ENCODE data around the gene PCDHGA8. TPM values are rescaled to one million over a fixed set of nuclear protein-coding genes. Genes with fewer than 3 reads are reported as not detected.

The PCDHGA8 gene
- total and polyA plus RNA-seq, 2 donors = 0.18 to 0.19 TPM

DNA sequence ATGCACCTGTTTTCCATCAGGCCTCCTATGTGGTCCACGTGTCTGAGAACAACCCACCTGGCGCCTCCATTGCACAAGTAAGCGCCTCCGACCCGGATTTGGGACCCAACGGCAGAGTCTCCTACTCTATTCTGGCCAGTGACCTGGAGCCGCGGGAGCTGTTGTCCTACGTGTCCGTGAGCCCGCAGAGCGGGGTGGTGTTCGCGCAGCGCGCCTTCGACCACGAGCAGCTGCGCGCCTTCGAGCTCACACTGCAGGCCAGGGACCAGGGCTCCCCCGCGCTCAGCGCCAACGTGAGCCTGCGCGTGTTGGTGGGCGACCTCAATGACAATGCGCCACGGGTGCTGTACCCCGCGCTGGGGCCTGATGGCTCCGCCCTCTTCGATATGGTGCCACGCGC is 40.8 kb upstream of the PCDHGA8 start:
- H3K4me3 ChIP-seq (ENCODE audit: low read length in 2 of 2) = no peak overlapping the region
- no peaks in the 10 kb centered on the region for H3K36me3 ChIP-seq (ENCODE audit: control insufficient read depth in 2 of 2, insufficient read depth in 2 of 2, low read length in 1 of 2)
- H3K27ac ChIP-seq (ENCODE audit: low read depth in 1 of 2, low read length in 1 of 2) = no peak overlapping the region
- peaks cover 6 to 32% of the 10 kb centered on the region in 2 donors for H3K9me3 ChIP-seq (ENCODE audit: control insufficient read depth in 2 of 2, insufficient read depth in 1 of 2, low read length in 1 of 2)
- H3K27me3 ChIP-seq (ENCODE audit: control insufficient read depth in 2 of 2, insufficient read depth in 1 of 2, low read length in 1 of 2) = peaks cover 0 to 38% of the 10 kb centered on the region in 2 donors
- DNase-seq (ENCODE audit: low read depth in 6 of 9, low spot score in 9 of 9) = no peak
- 49% methylated on average over 32 of the region's 36 CpGs for WGBS
- no peaks in the 10 kb centered on the region for H3K4me1 ChIP-seq (ENCODE audit: control insufficient read depth in 2 of 2, insufficient read depth in 2 of 2, low read length in 2 of 2)

DNA sequence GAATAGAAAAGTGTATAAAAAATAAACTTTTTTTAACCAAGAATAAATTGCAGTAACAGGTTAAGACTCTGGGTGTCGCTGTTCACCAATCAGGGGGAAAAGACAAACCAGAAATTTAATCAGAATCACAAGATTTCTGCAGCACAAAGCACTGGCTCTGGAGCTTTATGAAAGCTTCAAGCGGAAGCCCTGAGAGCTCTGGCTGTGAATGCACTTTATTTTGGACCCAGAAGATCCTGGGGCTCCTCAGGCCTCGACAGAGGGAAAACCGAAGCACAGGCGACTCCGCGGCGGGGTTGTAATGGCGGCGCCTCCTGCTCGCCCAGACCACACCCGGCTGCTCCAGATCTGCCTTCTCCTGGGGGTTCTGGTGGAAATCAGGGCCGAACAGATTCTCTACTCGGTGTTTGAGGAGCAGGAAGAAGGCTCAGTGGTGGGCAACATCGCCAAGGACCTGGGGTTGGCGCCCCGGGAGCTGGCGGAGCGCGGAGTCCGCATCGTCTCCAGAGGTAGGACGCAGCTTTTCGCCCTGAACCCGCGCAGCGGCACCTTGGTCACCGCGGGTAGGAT is 37.4 kb upstream of the PCDHGA8 start, which contains the start of gene PCDHGA4:
PCDHGA4 (plus strand) TSS at position 122 of the 570 bp plus-strand sequence; CDS start at position 209, 87 bp downstream.
- 22% methylated on average over 29 of the region's 29 CpGs for WGBS
- DNase-seq (ENCODE audit: low read depth in 6 of 9, low spot score in 9 of 9) = peak in 1 of 9 donors; percentile 4
- Histone ChIP-seq H3K9me3 (ENCODE audit: control insufficient read depth in 2 of 2, insufficient read depth in 1 of 2, low read length in 1 of 2) (peaks cover 9 to 39% of the 10 kb centered on the region in 2 donors), H3K27ac (ENCODE audit: low read depth in 1 of 2, low read length in 1 of 2) (no peak within 1 kb of the TSS), H3K4me1 (ENCODE audit: control insufficient read depth in 2 of 2, insufficient read depth in 2 of 2, low read length in 2 of 2) (peaks cover 0 to 2% of the 10 kb centered on the region in 2 donors), H3K27me3 (ENCODE audit: control insufficient read depth in 2 of 2, insufficient read depth in 1 of 2, low read length in 1 of 2) (peaks cover under 1 to 47% of the 10 kb centered on the region in 2 donors), H3K4me3 (ENCODE audit: low read length in 2 of 2) (no peak within 1 kb of the TSS), H3K36me3 (ENCODE audit: control insufficient read depth in 2 of 2, insufficient read depth in 2 of 2, low read length in 1 of 2) (no peaks in the 10 kb centered on the region)

DNA sequence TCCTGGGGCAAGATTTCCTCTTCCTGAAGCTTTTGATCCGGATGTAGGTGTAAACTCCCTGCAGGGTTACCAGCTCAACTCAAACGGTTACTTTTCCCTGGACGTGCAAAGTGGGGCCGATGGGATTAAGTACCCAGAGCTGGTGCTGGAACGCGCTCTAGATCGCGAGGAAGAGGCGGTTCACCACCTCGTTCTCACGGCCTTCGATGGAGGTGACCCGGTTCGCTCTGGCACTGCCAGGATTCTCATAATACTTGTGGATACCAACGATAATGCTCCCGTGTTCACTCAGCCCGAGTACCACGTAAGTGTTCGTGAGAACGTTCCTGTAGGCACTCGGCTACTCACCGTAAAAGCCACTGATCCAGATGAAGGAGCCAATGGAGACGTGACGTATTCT is 36.8 kb upstream of the PCDHGA8 start:
- peaks cover 3 to 48% of the 10 kb centered on the region in 2 donors for H3K27me3 ChIP-seq (ENCODE audit: control insufficient read depth in 2 of 2, insufficient read depth in 1 of 2, low read length in 1 of 2)

DNA sequence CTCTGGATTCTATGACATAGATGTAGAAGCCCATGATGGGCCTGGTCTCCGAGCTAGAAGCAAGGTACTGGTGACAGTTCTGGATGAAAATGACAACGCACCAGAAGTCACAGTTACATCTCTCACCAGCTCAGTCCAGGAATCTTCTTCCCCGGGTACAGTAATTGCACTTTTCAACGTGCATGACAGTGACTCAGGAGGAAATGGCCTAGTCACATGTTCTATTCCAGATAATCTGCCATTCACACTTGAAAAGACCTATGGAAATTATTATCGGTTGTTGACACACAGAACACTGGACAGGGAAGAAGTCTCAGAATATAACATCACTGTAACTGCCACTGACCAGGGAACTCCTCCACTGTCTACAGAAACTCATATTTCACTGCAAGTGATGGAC is 36.3 kb upstream of the PCDHGA8 start:
- Histone ChIP-seq H3K27ac (ENCODE audit: low read depth in 1 of 2, low read length in 1 of 2) (no peak overlapping the region), H3K36me3 (ENCODE audit: control insufficient read depth in 2 of 2, insufficient read depth in 2 of 2, low read length in 1 of 2) (no peaks in the 10 kb centered on the region), H3K4me1 (ENCODE audit: control insufficient read depth in 2 of 2, insufficient read depth in 2 of 2, low read length in 2 of 2) (peaks cover 0 to 3% of the 10 kb centered on the region in 2 donors), H3K9me3 (ENCODE audit: control insufficient read depth in 2 of 2, insufficient read depth in 1 of 2, low read length in 1 of 2) (peaks cover 11 to 34% of the 10 kb centered on the region in 2 donors), H3K4me3 (ENCODE audit: low read length in 2 of 2) (no peak overlapping the region), H3K27me3 (ENCODE audit: control insufficient read depth in 2 of 2, insufficient read depth in 1 of 2, low read length in 1 of 2) (peaks cover 3 to 48% of the 10 kb centered on the region in 2 donors)
- 70% methylated on average over 5 of the region's 5 CpGs for WGBS
- DNase-seq (ENCODE audit: low read depth in 6 of 9, low spot score in 9 of 9) = no peak

More for the DNA sequence above, 36.8 kb upstream of the PCDHGA8 start:
- no peak for DNase-seq (ENCODE audit: low read depth in 6 of 9, low spot score in 9 of 9)
- 59% methylated on average over 24 of the region's 24 CpGs for WGBS
- H3K4me3 ChIP-seq (ENCODE audit: low read length in 2 of 2) = no peak overlapping the region
- peaks cover 11 to 37% of the 10 kb centered on the region in 2 donors for H3K9me3 ChIP-seq (ENCODE audit: control insufficient read depth in 2 of 2, insufficient read depth in 1 of 2, low read length in 1 of 2)
- H3K4me1 ChIP-seq (ENCODE audit: control insufficient read depth in 2 of 2, insufficient read depth in 2 of 2, low read length in 2 of 2) = peaks cover 0 to 3% of the 10 kb centered on the region in 2 donors
- H3K36me3 ChIP-seq (ENCODE audit: control insufficient read depth in 2 of 2, insufficient read depth in 2 of 2, low read length in 1 of 2) = no peaks in the 10 kb centered on the region
- no peak overlapping the region for H3K27ac ChIP-seq (ENCODE audit: low read depth in 1 of 2, low read length in 1 of 2)

DNA sequence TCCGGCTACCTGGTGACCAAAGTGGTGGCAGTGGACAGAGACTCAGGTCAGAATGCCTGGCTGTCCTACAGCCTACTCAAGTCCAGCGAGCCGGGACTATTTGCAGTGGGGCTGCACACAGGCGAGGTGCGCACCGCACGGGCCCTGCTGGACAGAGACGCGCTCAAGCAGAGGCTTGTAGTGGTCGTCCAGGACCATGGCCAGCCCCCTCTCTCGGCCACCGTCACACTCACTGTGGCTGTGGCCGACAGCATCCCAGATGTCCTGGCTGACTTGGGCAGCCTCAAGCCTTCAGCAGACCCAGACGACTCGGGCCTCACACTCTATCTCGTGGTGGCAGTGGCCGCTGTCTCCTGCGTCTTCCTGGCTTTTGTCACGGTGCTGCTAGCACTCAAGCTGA is 35.5 kb upstream of the PCDHGA8 start:
- Histone ChIP-seq H3K9me3 (ENCODE audit: control insufficient read depth in 2 of 2, insufficient read depth in 1 of 2, low read length in 1 of 2) (peaks cover 16 to 41% of the 10 kb centered on the region in 2 donors), H3K27me3 (ENCODE audit: control insufficient read depth in 2 of 2, insufficient read depth in 1 of 2, low read length in 1 of 2) (peaks cover 3 to 49% of the 10 kb centered on the region in 2 donors), H3K27ac (ENCODE audit: low read depth in 1 of 2, low read length in 1 of 2) (no peak overlapping the region), H3K4me1 (ENCODE audit: control insufficient read depth in 2 of 2, insufficient read depth in 2 of 2, low read length in 2 of 2) (peaks cover 0 to 3% of the 10 kb centered on the region in 2 donors), H3K36me3 (ENCODE audit: control insufficient read depth in 2 of 2, insufficient read depth in 2 of 2, low read length in 1 of 2) (no peaks in the 10 kb centered on the region), H3K4me3 (ENCODE audit: low read length in 2 of 2) (no peak overlapping the region)
- DNase-seq (ENCODE audit: low read depth in 6 of 9, low spot score in 9 of 9) = no peak
- 58% methylated on average over 19 of the region's 19 CpGs for WGBS

DNA sequence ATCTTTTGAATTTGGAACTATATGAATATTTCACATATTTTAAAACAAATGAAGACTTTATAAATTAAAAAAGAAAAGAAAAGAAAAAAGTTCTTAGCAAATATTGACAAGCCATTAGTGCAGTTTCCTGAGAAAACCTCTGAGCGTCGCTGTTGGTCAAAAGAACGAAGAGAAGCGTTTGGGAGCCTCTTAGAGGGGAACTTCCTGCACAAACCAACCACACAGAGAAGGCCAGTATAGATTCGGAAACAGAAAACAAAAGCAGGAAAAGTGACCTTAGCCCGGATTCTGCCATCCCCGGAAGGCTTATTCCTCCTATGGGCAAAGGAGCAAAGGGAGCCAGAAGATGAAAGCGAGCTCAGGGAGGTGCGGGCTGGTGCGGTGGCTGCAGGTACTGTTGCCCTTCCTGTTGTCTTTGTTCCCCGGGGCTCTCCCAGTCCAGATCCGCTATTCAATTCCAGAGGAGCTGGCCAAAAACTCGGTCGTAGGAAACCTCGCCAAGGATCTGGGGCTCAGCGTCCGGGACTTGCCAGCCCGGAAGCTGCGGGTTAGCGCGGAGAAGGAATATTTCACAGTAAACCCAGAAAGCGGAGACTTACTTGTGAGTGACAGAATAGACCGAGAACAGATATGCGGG is 32.5 kb upstream of the PCDHGA8 start, which contains the start of gene PCDHGB2:
PCDHGB2 (plus strand) TSS at position 205 of the 637 bp plus-strand sequence; CDS start at position 347, 142 bp downstream.
- peak in 4 of 9 donors; percentile 8 to 52 (median 20) for DNase-seq (ENCODE audit: low read depth in 6 of 9, low spot score in 9 of 9)
- H3K27me3 ChIP-seq (ENCODE audit: control insufficient read depth in 2 of 2, insufficient read depth in 1 of 2, low read length in 1 of 2) = peaks cover 13 to 62% of the 10 kb centered on the region in 2 donors
- no peaks in the 10 kb centered on the region for H3K36me3 ChIP-seq (ENCODE audit: control insufficient read depth in 2 of 2, insufficient read depth in 2 of 2, low read length in 1 of 2)
- WGBS = 24% methylated on average over 24 of the region's 24 CpGs
- H3K4me3 ChIP-seq (ENCODE audit: low read length in 2 of 2) = peak within 1 kb of the TSS; percentile 28 to 38
- H3K4me1 ChIP-seq (ENCODE audit: control insufficient read depth in 2 of 2, insufficient read depth in 2 of 2, low read length in 2 of 2) = peaks cover 0 to 3% of the 10 kb centered on the region in 2 donors
- H3K27ac ChIP-seq (ENCODE audit: low read depth in 1 of 2, low read length in 1 of 2) = no peak within 1 kb of the TSS
- peaks cover 27 to 44% of the 10 kb centered on the region in 2 donors for H3K9me3 ChIP-seq (ENCODE audit: control insufficient read depth in 2 of 2, insufficient read depth in 1 of 2, low read length in 1 of 2)

DNA sequence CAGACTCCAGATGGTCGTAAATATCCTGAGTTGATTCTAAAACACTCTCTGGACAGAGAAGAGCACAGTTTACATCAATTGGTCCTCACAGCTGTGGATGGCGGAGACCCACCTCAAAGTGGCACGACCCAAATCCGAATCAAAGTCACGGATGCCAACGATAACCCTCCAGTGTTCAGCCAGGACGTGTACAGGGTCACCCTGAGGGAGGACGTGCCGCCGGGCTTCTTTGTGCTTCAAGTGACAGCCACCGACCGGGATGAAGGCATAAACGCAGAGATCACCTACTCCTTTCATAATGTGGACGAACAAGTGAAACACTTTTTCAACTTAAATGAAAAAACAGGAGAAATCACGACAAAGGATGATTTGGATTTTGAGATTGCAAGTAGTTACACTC is 31.7 kb upstream of the PCDHGA8 start:
- no peaks in the 10 kb centered on the region for H3K36me3 ChIP-seq (ENCODE audit: control insufficient read depth in 2 of 2, insufficient read depth in 2 of 2, low read length in 1 of 2)
- H3K9me3 ChIP-seq (ENCODE audit: control insufficient read depth in 2 of 2, insufficient read depth in 1 of 2, low read length in 1 of 2) = peaks cover 25 to 39% of the 10 kb centered on the region in 2 donors
- H3K4me3 ChIP-seq (ENCODE audit: low read length in 2 of 2) = no peak overlapping the region
- H3K4me1 ChIP-seq (ENCODE audit: control insufficient read depth in 2 of 2, insufficient read depth in 2 of 2, low read length in 2 of 2) = peaks cover 0 to 3% of the 10 kb centered on the region in 2 donors
- peaks cover 13 to 62% of the 10 kb centered on the region in 2 donors for H3K27me3 ChIP-seq (ENCODE audit: control insufficient read depth in 2 of 2, insufficient read depth in 1 of 2, low read length in 1 of 2)
- no peak overlapping the region for H3K27ac ChIP-seq (ENCODE audit: low read depth in 1 of 2, low read length in 1 of 2)
- WGBS = 45% methylated on average over 15 of the region's 15 CpGs
- DNase-seq (ENCODE audit: low read depth in 6 of 9, low spot score in 9 of 9) = no peak

DNA sequence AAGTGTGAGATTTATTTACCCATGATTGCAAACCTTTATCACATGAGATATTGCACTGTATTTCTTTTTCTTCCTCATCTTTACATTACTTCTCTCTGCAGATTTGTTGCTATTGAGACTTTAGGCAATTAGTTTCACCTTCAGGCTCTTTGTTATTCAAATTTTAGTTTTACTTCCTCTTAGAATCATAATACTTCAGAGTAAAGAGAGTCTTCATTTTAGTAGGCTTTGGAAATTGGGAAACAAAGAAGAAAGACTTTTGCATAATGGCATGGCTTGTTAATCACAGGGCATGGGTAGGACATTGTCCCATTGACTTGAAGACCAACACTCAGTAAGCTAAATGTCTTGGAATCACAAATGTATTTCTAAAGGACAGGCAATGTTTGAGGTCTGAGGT is 29.7 kb upstream of the PCDHGA8 start:
- H3K27me3 ChIP-seq (ENCODE audit: control insufficient read depth in 2 of 2, insufficient read depth in 1 of 2, low read length in 1 of 2) = peaks cover 13 to 62% of the 10 kb centered on the region in 2 donors

DNA sequence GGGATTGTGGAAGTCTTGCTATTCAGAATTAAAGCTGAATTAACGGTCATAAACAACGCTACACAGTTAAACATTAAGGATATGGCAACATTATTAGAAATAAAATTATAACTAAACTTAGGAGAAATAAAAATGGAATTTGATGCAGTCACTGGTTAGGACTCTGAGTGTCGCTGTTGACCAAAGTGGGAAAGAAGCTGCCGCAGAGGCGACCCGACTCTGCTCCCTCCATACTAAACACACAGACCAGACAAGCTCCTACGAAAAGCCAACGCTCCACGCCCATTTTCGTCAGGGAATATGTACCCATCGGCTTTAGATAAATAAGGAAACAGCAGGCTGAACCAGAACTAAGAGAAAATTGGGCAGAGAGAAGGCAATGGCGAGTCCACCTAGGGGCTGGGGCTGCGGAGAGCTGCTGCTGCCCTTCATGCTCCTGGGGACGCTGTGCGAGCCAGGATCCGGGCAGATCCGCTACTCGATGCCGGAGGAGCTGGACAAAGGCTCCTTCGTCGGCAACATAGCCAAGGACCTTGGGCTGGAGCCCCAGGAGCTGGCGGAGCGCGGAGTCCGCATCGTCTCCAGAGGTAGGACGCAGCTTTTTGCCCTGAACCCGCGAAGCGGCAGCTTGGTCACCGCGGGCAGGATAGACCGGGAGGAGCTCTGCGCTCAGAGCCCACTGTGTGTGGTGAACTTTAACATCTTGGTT is 28.3 kb upstream of the PCDHGA8 start, which contains the start of gene PCDHGA5:
PCDHGA5 (plus strand) TSS at position 211 of the 709 bp plus-strand sequence; CDS start at position 380, 169 bp downstream.
- peaks cover 0 to 3% of the 10 kb centered on the region in 2 donors for H3K4me1 ChIP-seq (ENCODE audit: control insufficient read depth in 2 of 2, insufficient read depth in 2 of 2, low read length in 2 of 2)
- H3K27me3 ChIP-seq (ENCODE audit: control insufficient read depth in 2 of 2, insufficient read depth in 1 of 2, low read length in 1 of 2) = peaks cover 13 to 62% of the 10 kb centered on the region in 2 donors
- DNase-seq (ENCODE audit: low read depth in 6 of 9, low spot score in 9 of 9) = no peak
- no peak within 1 kb of the TSS for H3K27ac ChIP-seq (ENCODE audit: low read depth in 1 of 2, low read length in 1 of 2)
- no peak within 1 kb of the TSS for H3K4me3 ChIP-seq (ENCODE audit: low read length in 2 of 2)
- peaks cover 24 to 37% of the 10 kb centered on the region in 2 donors for H3K9me3 ChIP-seq (ENCODE audit: control insufficient read depth in 2 of 2, insufficient read depth in 1 of 2, low read length in 1 of 2)
- no peaks in the 10 kb centered on the region for H3K36me3 ChIP-seq (ENCODE audit: control insufficient read depth in 2 of 2, insufficient read depth in 2 of 2, low read length in 1 of 2)
- 29% methylated on average over 34 of the region's 34 CpGs for WGBS

More for the DNA sequence above, 29.7 kb upstream of the PCDHGA8 start:
- H3K4me3 ChIP-seq (ENCODE audit: low read length in 2 of 2) = no peak overlapping the region
- no peaks in the 10 kb centered on the region for H3K36me3 ChIP-seq (ENCODE audit: control insufficient read depth in 2 of 2, insufficient read depth in 2 of 2, low read length in 1 of 2)
- DNase-seq (ENCODE audit: low read depth in 6 of 9, low spot score in 9 of 9) = no peak
- H3K4me1 ChIP-seq (ENCODE audit: control insufficient read depth in 2 of 2, insufficient read depth in 2 of 2, low read length in 2 of 2) = peaks cover 0 to 3% of the 10 kb centered on the region in 2 donors
- H3K9me3 ChIP-seq (ENCODE audit: control insufficient read depth in 2 of 2, insufficient read depth in 1 of 2, low read length in 1 of 2) = peaks cover 24 to 37% of the 10 kb centered on the region in 2 donors
- H3K27ac ChIP-seq (ENCODE audit: low read depth in 1 of 2, low read length in 1 of 2) = no peak overlapping the region

Measured in thymus (tissue), 11 donors.